HCEC 1CT (cell line): ENCODE data around the gene AKAP6.
"Not testable (repeated sequence)": the region's sequence is repeated elsewhere in the genome, so short reads cannot be mapped to it uniquely, and the experiment has no call there.

Source experiments
- DNase-seq: peaks from one replicate; pipeline ENCODE4 v3.0.0-alpha.2; 2017

AKAP6 gene

DNA sequence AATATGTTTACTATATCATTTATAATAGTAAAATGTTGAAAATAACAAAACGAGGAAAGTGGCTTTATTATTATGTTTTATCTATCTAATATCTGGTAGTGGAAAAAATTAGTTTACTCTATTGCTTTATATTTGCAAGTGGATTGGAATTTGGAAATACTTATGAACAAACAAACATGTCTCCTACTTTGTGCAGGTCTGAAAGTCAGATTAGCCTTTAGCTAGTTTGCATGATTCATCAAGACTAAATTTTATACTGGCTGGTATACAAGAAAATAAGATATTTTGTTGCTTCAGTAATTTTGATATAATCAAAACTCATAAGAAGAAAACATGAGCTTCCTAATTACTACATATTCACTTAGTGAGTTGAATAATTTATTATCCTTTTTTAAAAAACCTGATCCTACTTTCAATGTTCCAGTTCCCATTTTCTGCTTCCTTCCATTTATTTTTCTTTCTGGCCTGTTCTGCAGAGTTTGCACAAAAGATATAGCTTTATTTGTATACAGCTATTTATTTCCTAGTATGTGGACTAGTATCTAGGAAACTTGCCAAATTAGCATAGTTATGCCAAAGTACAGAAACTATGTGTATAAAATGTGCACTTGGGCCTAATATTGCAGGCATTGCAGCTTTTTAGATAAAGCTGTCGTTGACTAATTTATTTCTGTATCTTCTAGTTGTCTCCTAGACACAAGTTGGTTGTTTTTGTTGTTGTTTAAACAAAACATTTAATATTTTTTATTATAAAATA is 122.0 kb downstream of the AKAP6 start:
- DNase-seq, result no peak

DNA sequence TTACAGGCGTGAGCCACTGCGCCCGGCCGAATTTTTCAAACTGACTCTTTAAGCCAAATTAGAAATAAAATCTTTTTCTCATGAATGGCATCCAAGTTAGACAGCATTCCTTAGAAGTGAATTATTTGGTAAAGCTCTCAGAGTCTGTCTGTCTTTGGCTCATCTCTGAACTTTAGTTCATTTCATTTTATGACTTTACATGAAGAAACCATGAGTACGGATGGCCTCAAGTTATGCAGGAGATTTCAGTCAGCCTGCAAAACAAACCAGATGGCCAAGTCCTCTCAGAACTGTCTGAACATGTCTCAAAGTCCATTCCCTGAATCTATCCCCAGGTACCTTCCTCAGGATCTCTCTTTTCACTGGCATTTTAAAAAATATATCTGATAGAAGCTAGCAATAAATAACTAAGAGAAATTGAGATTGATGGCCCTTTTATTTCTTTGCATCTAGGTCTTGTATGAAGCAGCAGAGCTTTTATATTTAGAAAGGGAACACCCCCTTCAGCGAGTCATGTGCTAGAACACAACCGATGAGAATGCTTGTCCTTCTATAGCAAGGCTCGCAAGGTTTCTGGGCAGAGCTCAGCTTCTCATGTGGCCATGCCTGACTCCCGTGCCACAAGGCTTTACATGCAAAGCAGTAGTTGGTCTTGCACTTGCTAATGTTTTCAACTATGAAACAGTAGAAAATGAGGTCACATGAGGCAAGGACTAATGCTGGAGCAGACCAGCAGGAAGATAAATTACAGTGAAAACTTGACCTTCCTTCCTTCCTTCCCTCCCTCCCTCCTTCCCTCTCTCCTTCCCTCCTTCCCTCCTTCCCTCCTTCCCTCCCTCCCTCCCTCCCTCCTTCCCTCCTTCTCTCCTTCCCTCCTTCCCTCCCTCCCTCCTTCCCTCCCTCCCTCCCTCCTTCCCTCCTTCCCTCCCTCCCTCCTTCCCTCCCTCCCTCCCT is 125.0 kb downstream of the AKAP6 start:
- DNase-seq, result no peak

GRCh38 chr14:32457213-32457920 is 128.3 kb downstream of the AKAP6 start:
- DNase-seq, result no peak

DNA sequence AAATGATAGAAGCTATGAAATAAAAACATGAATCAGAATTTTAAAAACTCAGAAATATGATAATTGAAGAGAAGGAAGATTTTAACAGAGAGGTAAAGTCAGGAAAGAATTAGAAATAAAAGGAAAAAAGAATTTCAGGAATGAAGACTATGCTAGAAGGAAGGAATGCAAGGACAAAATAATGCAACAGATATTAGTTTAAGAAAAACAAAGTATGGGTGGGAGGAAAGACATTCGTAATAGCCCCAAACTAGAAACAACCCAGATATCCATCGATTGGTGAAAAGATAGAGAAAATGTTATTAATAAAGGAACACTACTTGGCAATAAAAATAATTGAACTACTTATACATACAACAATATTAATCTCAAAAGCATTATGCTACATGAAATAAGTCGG is 129.6 kb downstream of the AKAP6 start:
- no peak for DNase-seq

DNA sequence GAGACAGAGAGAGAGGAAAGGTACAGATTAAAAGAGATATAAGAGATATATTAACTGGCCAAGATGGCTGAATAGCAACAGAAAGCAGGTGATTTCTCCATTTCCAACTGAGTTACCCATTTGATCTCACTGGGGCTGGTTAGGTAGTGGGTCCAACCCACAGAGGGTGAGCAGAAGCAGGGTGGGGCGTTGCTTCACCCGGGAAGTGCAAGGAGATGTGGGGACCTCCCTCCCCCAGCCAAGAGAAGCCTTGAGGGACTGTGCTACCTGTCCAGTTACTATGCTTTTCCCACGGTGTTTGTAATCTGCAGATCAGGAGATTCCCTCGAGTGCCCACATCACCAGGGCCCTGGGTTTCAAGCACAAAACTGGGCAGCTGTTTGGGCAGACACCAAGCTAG is 131.2 kb downstream of the AKAP6 start:
- no peak for DNase-seq

GRCh38 chr14:32462553-32462952 is 133.5 kb downstream of the AKAP6 start:
- not testable (repeated sequence) for DNase-seq

- DNase-seq, result peak; percentile 79
These were observed 139.9 kb downstream of the AKAP6 start for GRCh38 chr14:32468955-32469354.

GRCh38 chr14:32469388-32470160 is 140.5 kb downstream of the AKAP6 start:
- peak; percentile 64 for DNase-seq

DNA sequence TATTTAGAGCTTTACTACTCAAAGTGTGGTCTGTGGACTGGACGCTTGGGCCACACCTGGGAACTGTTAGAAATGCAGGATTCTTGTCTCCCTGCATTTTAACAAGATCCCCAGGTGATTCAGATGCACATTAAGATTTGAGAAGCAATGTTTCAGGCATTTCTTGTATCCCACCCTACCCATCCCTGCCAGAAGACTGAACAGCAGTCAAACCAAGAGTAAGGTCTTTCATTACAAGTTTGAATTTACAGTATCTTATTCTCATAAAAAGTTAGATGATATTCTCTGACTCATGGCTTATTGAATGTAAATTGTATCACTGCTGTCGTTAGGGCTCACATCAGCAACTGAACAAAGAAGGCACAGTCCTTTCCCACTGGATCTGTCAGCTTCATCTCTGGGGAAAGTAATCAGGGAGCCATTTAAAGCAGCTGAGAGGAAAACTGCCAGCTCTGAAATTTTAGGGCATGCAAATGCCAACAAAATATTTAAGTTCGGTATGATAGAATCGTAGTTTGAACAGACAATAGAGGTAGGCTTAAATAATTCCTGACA is 141.1 kb downstream of the AKAP6 start:
- no peak for DNase-seq

DNA sequence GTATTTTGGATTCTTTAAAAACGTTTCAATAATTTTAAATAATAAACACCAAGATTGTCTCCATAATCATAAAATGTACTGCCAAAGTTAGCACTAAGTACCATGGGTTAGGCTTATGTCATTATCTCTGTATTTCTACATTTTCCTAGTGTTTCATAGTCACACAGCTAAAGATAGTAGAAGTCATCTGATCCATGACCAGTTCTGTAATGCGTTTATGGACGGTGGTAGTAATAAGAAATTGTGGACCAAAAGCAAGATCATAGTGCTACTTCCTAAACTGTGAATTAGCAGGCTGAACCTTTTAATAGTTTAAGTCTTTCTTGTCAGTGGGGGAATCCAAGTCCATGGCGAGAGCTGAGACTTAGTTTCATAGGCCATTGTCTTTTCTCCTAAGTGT is 142.1 kb downstream of the AKAP6 start:
- DNase-seq, result no peak

DNA sequence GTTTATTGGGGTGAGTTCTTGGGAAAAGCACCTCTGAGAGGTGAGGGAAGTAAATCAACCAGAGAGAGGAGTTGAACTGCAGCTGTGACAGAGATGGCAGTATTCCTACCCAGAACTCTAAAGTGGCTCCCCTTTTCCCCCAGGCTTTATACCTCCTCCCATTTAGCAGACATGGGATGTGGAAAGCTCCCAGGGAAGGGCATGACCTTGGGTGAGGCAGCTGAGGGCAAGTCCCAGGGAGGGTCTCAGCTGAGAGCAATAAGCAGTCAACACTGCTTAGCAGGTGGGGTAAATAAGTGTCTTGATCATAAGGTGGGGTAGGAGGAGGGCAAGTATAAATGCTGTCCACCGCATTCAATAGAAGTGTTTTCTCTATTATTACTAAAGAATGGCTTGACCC is 143.0 kb downstream of the AKAP6 start:
- no peak for DNase-seq

- DNase-seq, result peak; percentile 65
These were observed 143.7 kb downstream of the AKAP6 start for GRCh38 chr14:32472512-32473463.

GRCh38 chr14:32473464-32473855 is 144.4 kb downstream of the AKAP6 start:
- no peak for DNase-seq

- no peak for DNase-seq
These were observed 145.5 kb downstream of the AKAP6 start for GRCh38 chr14:32474478-32475195.

- DNase-seq, result no peak
These were observed 147.4 kb downstream of the AKAP6 start for GRCh38 chr14:32476532-32476931.

GRCh38 chr14:32477396-32477795 is 148.3 kb downstream of the AKAP6 start:
- no peak for DNase-seq

- DNase-seq, result no peak
These were observed 149.0 kb downstream of the AKAP6 start for GRCh38 chr14:32478050-32478449.

DNA sequence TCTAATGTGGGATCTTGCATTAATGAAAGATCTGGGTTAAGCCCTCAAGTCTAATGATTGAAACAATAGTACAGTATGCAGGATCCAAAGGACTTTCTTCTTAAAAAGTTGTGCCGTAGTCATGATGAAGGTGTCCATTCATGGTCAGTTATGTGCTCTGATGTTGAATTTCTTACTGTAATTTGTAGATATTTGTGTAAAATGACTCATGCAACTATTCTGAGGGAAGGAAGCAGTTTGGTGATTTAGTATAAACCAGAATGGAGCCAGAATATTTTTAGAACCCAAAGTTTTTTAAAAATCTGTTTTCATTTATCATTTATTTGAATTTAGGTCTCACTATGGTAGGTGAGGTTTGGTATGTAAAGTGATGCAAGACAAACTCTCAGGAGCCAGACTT is 151.2 kb downstream of the AKAP6 start:
- DNase-seq, result peak; percentile 33

DNA sequence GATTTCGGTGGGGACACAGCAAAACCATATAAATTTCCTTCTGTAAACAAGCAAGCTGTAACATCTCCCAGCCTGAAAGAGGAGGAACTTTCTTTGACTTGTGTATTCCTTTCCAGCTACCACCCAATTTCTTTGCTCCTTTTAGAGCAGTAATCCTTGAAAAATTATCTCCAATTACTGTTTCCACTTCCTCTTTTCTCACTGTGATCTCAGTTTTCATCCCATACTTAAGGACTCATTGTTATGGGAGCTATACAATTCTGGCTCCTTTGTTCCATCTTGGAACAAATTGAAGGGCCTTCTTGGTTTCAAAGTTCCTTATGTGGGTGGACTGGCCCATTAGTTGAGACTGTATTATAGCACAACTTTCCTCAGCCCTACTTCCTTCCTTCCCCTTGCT is 152.6 kb downstream of the AKAP6 start:
- DNase-seq, result no peak

DNA sequence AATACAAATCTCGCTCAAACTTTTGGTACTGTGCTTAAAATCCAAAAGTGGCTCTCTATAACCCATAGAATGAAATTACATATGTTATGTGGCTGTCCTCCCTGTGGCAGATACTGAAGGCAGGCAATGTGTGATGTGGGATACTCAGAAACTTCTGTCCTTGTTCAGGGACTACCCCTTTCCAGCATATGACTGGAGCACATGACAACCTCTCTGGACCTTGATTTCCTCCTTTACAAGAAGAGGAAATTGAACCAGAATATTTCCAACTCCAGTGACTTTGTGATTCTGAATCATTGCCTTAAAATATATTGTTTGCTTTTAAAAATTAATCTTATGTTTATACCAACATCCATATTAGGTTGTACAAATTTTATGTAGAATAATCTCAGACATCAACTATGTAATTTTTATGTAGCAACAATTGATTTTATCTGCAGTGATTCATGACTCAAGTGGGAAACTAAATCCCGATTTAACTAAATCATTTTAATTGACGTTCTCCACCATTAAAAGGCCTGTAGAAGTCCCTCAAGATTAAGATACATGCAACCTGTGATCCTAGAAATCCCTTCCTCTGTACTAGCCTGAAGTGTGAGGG is 162.4 kb downstream of the AKAP6 start:
- DNase-seq, result peak; percentile 18
